IPS-20b (cell line): Measurements from ENCODE around the gene SOWAHC.

Source experiments
- H3K27ac ChIP-seq: one replicate; pipeline ENCODE4 v1.5.1; 2013; ENCODE audit warnings: low read length
- H3K27me3 ChIP-seq: 2 replicates; pipeline ENCODE4 v1.6.1; 2013; ENCODE audit warnings: mild to moderate bottlenecking, low read length, inconsistent platforms; ENCODE audit not compliant: insufficient read depth
- H3K36me3 ChIP-seq: 2 replicates; pipeline ENCODE4 v1.6.1; 2013; ENCODE audit warnings: low read depth, mild to moderate bottlenecking, inconsistent platforms, low read length, moderate library complexity; ENCODE audit not compliant: insufficient read depth
- H3K4me1 ChIP-seq: 2 replicates; pipeline ENCODE4 v1.6.1; 2013; ENCODE audit warnings: mild to moderate bottlenecking, control low read depth, inconsistent platforms, low read length, moderate library complexity; ENCODE audit not compliant: insufficient read depth
- H3K4me3 ChIP-seq: 2 replicates; pipeline ENCODE4 v1.5.1; 2013; ENCODE audit warnings: mild to moderate bottlenecking, low read length, inconsistent platforms
- H3K9ac ChIP-seq: 2 replicates; pipeline ENCODE4 v1.6.1; 2013; ENCODE audit warnings: low read depth, mild to moderate bottlenecking, inconsistent platforms, low read length, moderate library complexity
- H3K9me3 ChIP-seq: 2 replicates; pipeline ENCODE4 v1.6.1; 2013; ENCODE audit warnings: mild to moderate bottlenecking, low read depth, low read length, inconsistent platforms; ENCODE audit not compliant: insufficient read depth

Gene SOWAHC

DNA sequence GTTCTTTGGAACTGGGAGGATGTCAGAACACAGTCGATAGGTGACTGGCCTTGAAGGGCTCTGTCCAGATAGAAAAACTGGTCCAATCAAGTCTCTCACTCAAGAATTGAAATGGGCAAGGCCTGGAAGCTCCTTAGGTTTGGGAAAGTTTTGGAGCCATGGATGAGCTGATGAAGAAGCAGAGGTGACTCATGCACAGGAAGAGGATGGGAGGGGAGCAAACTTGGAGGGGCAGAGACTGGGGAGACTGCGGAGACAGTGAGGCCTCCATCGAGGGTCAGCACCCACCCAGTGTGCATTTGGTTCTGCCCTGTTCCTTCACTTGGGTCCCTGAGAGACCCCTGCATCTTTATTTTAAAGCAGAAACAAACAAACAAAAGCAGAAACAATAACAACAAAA lies 41.1 kb downstream of the SOWAHC start:
- no peaks in the 10 kb centered on the region for H3K27me3 ChIP-seq
- no peaks in the 10 kb centered on the region for H3K36me3 ChIP-seq
- no peak overlapping the region for H3K27ac ChIP-seq
- H3K4me1 ChIP-seq: peaks cover 2% of the 10 kb centered on the region; the same call in 1 of the 2 replicates
- H3K9ac ChIP-seq: no peak overlapping the region
- no peak overlapping the region for H3K4me3 ChIP-seq
- no peaks in the 10 kb centered on the region for H3K9me3 ChIP-seq

DNA sequence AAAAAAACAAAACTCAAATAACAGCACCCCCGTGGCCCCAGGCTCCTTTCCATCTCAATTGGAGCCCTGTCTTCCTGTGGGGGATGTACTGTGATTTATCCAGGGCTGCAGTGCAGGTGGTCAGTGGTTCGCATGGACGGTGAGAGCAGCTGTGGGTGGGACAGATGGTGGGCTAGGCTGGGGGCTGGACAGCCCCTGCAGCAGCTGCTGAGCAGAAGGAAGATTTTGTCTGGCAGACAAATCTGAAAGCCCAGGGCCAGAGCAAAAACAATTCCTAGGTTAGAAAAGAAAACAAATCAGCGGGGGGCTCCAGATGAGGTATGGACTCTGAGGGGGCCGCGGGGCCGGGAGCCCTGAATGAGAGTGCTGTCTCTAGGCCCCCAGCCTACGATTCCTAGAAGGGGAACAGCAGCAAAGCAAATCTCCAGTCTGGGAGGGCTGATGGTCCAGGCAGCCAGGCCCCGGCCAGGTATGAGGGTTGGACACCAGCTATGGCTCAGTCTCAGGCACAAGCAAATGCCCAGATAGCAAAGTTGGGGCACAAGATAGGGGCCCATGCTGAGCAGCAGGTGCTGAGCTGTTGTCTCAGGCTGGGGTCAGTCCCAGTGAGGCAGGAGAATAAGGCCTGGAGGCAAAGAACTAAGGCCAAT lies 45.4 kb downstream of the SOWAHC start:
- no peak overlapping the region for H3K27ac ChIP-seq
- no peaks in the 10 kb centered on the region for H3K27me3 ChIP-seq
- H3K4me1 ChIP-seq: peaks cover 2% of the 10 kb centered on the region; the same call in 1 of the 2 replicates
- H3K9me3 ChIP-seq: no peaks in the 10 kb centered on the region
- no peaks in the 10 kb centered on the region for H3K36me3 ChIP-seq
- H3K4me3 ChIP-seq: no peak overlapping the region
- H3K9ac ChIP-seq: no peak overlapping the region

DNA sequence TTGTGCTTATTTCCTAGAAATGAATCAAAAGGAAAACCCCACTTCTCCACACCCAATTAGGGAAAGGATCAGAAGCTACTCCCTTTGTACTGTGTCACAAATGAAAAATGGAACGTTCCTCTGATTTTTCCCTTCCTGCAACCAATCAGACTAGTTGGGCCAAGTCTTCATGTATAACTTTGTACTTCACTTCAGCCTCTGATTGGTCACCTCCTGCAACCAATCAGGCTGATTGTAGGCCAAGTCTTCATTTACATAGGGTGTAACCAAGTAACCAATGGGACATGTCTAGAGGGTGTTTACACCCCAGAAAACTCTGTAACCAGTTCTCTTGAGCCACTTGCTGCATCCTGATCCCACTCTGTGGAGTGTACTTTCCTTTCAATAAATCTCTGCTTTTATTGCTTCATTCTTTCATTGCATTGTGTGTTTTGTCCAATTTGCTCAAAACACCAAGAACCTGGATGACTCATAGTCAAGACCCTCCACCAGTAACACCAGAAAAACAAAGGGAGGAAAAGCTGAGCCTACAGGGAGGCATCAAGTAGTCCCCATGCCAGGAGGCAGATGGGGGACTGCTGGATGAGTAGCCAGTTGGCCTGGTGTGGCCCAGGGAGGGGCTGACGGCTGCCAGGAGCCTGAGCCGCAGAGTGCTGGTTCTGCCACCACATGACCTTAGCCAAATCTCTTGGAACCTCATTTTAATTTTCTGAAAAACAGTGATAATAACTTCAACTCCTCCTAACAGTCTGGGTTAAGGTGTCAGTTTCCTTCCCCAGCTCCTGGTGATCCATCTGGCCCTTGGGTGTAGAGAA lies 46.1 kb downstream of the SOWAHC start:
- H3K36me3 ChIP-seq: no peaks in the 10 kb centered on the region
- H3K27me3 ChIP-seq: no peaks in the 10 kb centered on the region
- no peak overlapping the region for H3K9ac ChIP-seq
- no peak overlapping the region for H3K27ac ChIP-seq
- no peak overlapping the region for H3K4me3 ChIP-seq
- H3K4me1 ChIP-seq: peaks cover 2% of the 10 kb centered on the region; the same call in 1 of the 2 replicates
- H3K9me3 ChIP-seq: no peaks in the 10 kb centered on the region

DNA sequence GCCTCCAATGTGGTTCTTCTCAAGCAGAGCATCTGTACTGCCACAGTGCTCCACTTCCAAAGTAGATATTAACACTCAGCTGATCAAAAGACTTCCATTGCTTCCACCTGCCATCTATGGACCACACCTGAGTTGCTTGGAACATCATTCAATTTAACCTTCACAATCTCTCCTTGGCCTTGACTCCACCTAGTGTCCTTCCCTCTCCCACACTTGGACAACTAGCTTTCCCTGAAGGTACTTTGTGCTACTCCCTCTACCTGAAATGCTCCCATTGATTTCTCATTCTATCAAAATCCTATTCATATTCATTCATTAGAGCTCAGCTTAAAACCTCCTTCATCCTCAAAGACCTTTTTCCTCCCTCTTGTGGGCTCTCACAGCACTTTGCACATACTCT lies 48.7 kb downstream of the SOWAHC start:
- Histone ChIP-seq H3K4me1 (peaks cover 2% of the 10 kb centered on the region; the same call in 1 of the 2 replicates), H3K27ac (no peak overlapping the region), H3K36me3 (no peaks in the 10 kb centered on the region), H3K9ac (no peak overlapping the region), H3K9me3 (no peaks in the 10 kb centered on the region), H3K27me3 (no peaks in the 10 kb centered on the region), H3K4me3 (no peak overlapping the region)

DNA sequence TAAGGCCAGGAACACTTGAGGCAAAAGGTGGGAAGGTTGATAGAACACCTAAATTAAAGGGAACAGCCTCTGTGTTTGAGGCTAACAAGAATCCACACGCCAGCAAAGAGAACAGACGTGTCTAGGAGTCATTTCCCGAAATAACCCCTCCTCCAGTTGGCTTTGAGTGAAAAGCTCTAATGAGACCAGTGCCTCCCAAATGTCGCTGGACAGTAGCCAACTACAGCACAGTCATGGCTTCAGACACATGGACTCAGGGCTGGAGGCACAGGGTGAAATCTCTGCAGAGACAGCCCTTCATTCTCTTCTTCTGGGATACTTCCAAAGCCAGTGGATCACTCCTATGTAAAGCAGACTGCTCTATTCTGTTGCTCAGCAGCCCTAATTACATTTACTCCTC lies 49.6 kb downstream of the SOWAHC start:
- H3K9ac ChIP-seq: no peak overlapping the region
- H3K4me1 ChIP-seq: peaks cover 2% of the 10 kb centered on the region; the same call in 1 of the 2 replicates
- no peak overlapping the region for H3K4me3 ChIP-seq
- no peaks in the 10 kb centered on the region for H3K36me3 ChIP-seq
- no peaks in the 10 kb centered on the region for H3K27me3 ChIP-seq
- no peak overlapping the region for H3K27ac ChIP-seq
- no peaks in the 10 kb centered on the region for H3K9me3 ChIP-seq

DNA sequence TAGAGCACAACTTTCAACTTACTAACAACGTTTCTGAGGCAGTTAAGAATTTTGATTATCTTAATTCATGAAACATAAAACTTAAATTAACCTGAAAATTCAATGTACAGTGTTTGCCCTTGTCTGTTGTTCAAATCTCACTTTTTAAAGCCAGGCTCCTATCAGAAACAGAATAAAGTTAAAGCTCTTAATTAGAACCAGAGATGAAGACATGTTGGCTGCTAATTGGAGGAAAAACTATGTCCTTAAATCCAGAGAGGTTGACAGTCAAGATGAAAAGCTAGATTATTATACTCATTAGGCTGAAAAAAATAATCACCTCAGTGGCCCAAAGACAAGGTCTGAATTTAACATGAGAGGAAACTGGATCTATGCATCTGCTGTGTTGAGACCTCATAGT lies 52.3 kb downstream of the SOWAHC start:
- H3K27ac ChIP-seq: no peak overlapping the region
- no peak overlapping the region for H3K4me3 ChIP-seq

More for the DNA sequence above, 52.3 kb downstream of the SOWAHC start:
- no peaks in the 10 kb centered on the region for H3K4me1 ChIP-seq
- H3K9me3 ChIP-seq: no peaks in the 10 kb centered on the region
- no peaks in the 10 kb centered on the region for H3K36me3 ChIP-seq
- H3K9ac ChIP-seq: no peak overlapping the region
- no peaks in the 10 kb centered on the region for H3K27me3 ChIP-seq
